CD4-positive, alpha-beta T cell treated with Interleukin-12 subunit alpha and Interleukin-12 subunit beta, for 1 hour (primary cell): ENCODE measurements around the gene ZNF283.
A peak's percentile ranks its signal among the peaks of the same experiment; 100 is the strongest.

Source experiments
- DNase-seq: peaks from one replicate; pipeline ENCODE4 v3.0.0-alpha.2; 2020

The ZNF283 gene

DNA sequence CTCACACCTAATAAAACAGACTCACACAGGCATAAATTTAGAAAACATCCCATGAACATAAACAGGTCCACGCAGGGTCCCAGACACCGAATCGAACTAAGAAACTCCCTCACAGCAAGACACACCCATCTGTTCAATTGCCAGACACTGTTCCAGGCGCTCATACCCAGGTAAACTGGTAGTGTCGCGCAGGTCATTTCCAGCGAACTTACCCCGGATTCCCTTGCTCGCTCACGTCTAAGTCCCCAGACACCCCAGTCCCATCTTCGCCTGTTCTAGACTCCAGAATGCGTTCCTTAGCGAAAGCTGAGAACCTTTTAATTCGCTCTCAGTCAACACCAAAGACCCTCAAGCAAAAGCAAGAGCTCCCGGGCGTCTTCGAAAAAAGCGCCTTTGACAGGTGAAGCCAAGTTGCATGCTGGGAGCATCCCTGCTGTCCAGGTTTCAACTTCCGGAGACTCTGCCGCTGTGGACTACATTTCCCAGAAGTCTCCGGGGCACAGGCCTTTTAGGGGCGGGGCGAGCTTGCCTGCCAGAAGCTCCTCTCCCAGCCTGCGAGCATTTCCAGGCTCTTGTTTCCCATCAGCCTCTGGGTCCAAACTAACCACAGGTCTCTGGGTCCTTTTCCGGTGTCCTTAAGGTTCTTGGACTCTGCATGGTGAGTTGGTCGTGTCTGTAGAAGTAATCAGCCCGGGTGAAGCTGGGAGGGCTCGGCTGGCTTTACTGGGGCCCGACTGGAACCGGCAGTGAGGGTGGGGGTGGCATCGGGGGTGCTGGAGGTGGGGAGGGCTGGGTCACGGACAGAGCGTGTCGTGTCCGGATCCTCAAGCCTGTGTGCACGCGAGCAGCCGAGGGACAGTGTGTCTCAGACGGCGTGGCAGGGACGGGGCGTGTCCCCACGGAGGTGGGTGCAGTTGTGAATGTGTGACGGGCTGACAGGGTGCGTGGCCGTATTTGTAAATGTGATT lies at the start of gene ZNF283:
ZNF283 (plus strand) TSS at position 535 of the 968 bp plus-strand sequence. CDS start 6,184 bp downstream, outside the sequence.
- DNase-seq: peak; percentile 88

- no peak for DNase-seq
Measured at GRCh38 chr19:43778651-43779050, 48.5 kb upstream of the ZNF283 start.

GRCh38 chr19:43779147-43779819 lies 47.8 kb upstream of the ZNF283 start:
- DNase-seq: no peak

- DNase-seq: peak; percentile 33
Measured at GRCh38 chr19:43779820-43780219, 47.3 kb upstream of the ZNF283 start.

GRCh38 chr19:43780706-43781525 lies 46.2 kb upstream of the ZNF283 start, which contains the start of gene KCNN4:
Gene KCNN4, minus strand, starts transcription at chr19:43780973. Its CDS starts 112 bp downstream, at chr19:43780861.
- DNase-seq: peak; percentile 68

GRCh38 chr19:43781630-43782310 lies 45.4 kb upstream of the ZNF283 start:
- no peak for DNase-seq

- DNase-seq: no peak
Measured at GRCh38 chr19:43782311-43782660, 44.8 kb upstream of the ZNF283 start.

DNA sequence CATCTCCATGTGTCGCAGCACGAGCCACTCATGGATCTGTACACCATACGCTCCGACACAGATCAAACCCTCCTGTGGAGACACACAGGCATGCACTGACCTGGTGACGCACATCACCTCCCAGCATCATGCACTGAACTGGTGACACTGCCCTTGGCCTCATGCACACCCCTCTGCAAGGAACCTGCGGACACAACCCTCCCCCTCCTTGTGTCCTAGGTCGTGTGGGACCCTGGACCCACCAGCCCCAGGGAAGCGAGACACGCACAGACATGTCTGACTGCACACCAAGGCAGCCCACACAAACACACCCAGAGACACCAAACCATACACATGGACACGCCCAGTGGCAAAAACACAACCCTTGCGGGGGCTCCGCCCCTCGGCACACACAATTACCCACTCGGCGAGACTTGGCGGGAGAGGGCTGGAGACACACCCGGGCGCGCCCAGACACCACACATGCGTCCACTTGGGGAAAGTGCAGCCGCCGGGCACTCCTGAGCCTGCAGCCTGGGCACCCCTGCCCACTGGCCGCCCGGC lies 44.4 kb upstream of the ZNF283 start:
- peak; percentile 34 for DNase-seq

DNA sequence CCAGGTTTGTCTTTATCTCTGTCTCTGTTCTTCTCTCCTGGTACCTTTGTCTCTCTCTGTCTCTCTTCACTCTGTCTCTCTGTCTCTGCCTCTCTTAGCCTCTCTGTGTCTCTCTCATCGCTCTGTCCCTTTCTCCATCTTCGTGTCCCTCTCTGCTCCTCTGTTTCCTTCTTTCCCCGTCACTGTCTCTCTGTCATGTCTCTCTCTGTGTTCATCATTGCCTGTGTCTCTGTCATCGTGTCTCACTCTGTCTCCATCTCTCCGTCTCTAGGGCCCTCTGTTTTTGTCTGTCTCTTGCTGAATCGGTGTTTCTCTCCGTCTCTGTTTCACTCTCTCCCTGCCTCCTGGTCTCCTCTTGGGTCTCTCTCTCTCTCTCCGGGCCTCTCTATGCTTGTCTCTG lies 43.5 kb upstream of the ZNF283 start:
- DNase-seq: no peak

GRCh38 chr19:43784241-43784980 lies 42.7 kb upstream of the ZNF283 start:
- peak; percentile 54 for DNase-seq

GRCh38 chr19:43784981-43785808 lies 41.9 kb upstream of the ZNF283 start:
- DNase-seq: peak; percentile 79

- DNase-seq: no peak
Measured at GRCh38 chr19:43786665-43787064, 40.5 kb upstream of the ZNF283 start.

- DNase-seq: no peak
Measured at GRCh38 chr19:43789029-43789428, 38.1 kb upstream of the ZNF283 start.

- DNase-seq: no peak
Measured at GRCh38 chr19:43790587-43790986, 36.5 kb upstream of the ZNF283 start.

DNA sequence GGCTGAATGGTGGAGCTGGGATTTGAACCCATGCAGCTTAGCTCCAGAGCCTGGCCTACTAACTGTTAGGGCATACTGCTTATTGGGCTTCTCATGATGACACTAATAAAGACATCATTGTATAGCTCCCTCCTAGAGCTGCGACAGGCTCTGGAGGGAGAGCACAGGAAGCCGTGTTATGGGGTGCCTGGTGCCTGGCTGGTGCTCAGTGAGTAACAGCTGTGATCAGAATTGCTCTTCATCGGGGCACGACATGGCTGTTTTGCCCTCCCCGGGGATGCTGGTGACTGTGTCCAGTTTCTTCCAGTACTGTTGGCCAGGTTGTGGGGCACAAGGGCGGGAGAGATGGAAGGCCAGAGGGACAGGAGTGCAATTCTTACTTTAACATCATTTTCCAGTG lies 30.0 kb upstream of the ZNF283 start:
- no peak for DNase-seq

DNA sequence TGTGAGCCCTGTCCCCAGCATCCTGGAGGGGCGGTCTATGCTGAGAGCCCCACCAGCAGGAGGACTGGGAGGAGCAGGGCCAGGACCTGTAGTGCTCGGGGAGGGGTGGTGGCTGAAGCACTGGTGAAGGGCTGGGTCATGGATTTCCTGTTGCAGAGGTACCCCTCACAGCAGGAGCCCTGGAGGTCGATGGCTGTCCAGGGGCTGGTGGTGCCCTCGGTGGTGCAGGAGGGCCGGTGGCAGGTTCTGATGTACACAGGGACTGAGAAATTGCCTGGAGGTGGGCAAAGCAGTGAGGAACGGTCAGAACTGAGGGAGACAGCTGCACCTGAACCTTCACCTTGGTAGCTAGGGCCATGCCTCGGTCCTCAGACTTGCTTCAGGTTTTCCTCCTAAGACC lies 29.6 kb upstream of the ZNF283 start:
- no peak for DNase-seq

DNA sequence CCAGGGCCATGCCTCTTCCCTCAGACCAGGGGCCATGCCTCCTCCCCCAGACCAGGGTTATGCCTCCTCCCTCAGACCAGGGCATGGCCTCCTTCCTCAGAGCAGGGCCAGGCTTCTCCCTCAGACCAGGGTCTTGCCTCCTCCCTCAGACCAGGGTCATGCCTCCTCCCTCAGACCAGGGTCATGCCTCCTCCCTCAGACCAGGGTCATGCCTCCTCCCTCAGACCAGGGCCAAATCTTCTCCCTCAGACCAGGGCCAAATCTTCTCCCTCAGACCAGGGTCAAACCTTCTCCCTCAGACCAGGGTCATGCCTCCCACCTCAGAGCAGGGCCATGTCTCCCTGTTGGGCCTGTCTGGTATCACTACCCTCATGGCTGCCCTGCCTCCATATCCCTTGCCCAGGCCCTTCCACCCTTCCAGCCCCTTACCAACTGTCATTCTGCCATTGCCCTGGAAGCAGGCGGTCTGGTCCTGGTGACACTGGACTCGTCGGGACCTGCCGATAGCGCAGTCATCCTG lies 29.0 kb upstream of the ZNF283 start:
- DNase-seq: no peak

DNA sequence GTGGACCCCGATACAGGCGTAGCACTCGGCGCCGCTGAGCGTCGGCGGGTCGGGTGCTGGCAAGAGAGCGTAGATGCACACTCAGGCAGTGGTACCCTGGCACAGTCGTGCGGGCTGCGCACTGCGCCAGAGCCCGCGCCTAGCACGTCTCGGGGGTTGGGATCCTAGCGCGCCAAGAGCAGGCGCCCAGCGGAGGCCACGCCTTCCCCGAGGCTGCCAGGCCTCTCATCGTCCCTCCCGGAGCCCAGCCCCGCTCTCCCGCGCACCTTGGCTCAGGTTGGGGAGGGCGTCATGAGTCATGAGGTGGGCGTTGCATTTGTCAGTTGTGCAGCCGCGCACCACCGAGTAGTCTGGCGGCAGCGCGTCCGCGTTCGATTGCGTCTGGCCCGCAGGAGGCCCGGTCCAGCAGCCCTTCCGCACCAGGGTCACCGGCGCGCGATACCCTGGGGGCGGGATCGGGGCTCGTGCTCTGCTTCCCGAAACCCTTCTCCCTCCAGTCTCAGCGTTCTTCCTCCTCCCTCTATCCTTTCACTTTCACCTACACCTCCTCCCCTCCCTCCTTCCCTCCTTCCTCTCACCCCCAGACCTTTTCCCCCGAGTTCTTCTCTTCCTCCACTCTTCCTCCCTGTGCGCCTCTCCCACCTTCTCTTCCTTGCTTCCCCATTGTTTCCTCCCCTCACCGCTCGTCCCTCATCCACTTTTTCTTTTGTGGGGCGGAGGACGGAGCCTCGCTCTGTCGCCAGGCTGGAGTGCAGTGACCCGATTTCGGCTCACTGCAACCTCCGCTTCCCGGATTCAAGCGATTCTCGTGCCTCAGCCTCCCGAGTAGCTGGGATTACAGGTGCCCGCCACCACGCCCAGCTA lies 28.3 kb upstream of the ZNF283 start:
- peak; percentile 45 for DNase-seq

DNA sequence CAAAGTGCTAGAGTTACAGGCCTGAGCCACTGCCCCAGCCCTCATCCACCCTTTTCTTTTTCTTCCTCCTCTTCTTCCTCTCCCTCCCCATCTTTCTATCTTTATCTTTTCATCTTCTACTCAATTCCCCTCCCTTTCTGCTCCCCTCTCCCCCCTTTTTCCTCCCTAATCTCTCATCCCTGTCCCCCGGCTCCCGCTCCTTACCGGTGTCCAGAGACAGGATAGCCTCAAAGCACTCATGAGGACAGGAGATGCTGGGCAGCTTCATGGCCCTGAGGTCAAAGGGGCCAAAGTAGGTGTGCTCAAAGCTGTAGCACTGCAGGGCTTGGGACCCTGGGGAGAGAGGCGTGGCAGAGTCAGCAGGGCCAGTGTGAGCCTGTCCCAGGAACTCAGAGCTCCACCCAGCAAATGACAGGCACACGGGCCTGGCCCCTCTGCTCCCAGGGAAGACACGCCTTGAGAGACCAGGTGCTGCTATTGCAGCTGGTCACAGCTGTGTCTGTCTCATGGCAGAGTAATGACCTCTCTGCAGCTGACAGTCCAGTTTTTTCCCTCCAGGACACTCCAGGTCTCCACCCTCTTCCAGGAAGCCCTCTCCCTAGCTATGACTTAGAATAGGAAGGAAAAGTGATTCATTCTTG lies 27.5 kb upstream of the ZNF283 start:
- no peak for DNase-seq
